ENCODE data around the gene HLA-DQB1.

The HLA-DQB1 gene

DNA sequence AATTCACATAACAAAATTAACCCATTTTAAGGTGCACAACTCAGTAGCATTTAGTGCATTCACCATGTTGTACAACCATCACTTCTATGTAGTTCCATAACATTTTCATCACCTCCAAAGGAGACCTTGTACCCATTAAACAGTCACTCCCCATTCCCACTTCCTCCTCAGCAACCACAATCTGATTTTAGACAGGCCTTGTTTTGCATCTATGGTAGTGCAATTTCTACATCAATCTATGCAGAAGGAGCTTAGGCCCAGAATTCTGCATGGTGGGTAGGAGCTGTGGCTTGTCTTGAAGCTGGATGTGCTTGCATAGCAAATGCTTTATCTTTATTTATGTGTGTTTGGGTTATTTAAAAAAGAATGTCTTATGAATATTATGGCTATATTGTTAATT is 42.8 kb downstream of the HLA-DQB1 start:
- no peak for DNase-seq

DNA sequence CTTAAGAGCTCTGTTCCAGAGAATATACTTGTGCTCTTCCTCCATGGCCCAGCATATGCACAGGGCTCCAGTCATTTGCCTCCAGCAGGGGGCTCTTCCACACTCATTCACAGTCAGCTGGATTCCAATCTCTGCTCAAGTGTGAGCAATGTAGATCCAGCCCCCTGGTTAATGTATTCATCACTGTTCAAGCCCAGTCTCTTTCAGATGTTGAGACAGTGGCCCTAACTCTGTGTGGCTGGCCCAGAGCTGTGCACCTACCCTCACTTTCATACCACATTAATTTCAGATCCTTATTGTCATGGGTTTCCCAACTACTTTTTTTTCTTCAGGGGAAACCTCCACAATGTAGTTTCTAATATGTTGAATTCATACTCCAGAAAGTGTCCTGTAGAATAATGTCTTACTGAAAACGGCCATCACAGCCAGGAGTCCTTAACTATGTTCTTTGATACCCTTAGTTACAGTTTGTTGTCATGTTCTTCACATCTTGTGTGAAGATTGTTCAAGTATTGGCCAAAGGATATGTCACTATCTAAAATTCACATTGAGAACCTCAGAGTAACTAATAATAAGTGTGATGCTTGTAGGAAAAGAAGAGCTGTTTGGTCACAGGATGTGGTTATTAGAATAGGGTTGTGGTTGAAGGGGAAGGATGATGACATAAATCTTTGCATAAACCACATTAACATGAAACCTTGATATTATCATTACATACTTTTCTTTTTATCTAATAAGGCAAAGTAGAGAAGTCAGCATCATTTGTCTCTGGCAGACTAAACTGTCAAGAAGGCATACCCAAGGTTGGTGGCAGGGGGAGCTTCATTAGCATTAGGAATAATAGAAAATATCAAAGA is 43.7 kb downstream of the HLA-DQB1 start:
- DNase-seq, result no peak

DNA sequence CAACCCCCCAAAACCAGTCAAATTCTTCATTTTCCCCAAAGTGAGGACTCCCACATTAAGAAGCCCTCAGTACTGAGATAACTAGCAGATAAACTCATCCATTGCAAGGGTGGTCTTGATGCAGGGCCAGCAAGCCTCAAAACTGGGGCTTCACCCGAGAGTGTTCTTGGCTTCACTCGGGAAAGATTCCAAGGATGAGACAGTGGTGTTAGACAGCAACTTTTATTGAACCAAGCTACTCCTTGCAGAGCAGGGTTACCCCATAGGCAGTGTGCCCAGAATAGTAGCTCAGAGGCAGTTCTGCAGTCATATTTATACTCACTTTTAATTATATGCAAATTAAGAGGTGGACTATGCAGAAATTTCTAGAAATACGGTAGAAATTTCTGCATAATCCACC is 45.1 kb downstream of the HLA-DQB1 start:
- no peak for DNase-seq

DNA sequence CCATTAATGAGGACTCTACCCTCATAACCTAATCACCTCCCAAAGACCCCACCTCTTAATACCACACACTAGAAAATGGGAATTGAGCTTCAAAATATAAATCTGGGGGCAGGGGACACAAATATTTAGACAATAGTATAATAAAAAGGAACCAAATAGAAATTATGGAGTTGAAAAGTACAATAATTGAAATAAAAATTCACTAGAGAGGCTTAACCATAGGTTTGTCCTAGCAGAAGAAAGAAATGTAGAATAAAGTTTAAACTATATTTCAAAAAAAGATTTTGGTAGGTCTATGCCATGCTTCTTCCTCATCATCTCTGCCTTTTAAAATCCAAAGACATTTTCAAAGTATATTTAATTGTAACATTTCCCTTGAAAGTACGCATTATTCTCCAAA is 48.7 kb downstream of the HLA-DQB1 start:
- no peak for DNase-seq

- no peak for DNase-seq
These were observed 50.4 kb downstream of the HLA-DQB1 start for GRCh38 chr6:32615885-32616532.

DNA sequence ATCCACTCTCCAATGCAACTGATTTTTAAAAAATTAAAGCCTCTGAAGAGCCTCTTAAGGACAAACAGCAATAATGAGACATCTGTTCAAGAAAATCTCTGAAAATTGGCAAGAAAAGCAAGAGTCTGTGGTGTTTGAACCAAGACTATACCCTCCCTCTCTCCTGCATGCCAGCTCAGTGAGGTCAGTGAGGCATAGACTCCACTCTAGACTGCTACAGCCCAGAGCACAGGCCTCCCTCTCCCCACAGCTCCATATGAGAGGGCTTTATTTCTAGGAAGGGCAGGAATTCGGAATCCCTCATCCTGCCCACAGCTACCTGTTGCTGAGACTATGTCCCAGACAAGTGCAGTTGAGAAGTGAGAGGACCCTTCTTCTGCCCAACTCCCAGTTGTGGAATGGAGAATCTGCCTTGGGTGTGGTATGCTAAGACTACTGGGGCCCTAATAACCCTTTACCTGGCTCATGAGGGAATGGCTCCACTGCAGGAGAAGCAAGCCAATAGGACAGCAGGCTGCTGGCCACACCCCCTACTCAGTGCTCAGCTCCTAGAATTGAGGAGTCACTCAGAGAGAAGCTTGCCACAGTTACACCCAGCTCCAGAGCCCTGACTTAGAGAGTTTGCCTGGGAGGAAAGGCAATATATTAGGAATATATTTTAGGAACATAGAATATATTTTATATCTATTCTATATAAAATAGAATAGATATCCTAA is 51.9 kb downstream of the HLA-DQB1 start:
- DNase-seq, result no peak

- no peak for DNase-seq
These were observed 53.0 kb downstream of the HLA-DQB1 start for GRCh38 chr6:32613475-32613874.

DNA sequence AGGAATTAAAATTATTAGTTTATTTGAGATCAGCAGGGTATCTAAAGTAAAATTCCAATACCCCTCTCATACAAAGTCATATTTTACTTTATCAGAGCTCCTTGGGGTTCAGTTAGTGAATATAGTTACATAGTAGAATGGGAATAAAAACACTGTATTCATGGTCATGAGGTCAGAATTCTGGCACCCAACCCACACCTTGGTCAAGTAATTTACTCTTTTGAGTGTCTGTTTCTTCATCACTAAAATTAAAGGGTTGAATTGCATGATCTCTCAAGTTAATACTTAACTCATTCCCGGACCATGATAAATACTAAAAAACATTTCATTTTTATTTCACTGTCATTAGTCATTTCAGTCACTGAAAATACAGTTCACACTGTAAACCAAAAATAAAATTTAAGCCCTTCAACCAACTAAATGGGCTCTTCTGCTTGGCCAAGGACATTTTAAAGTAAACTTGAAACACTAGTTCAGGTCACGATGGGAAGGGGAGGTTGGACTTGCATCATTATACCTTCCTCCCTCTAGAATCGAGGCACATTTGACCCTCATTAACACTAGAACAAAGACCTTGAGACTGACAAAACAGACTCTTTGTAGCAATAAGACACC is 55.7 kb downstream of the HLA-DQB1 start:
- no peak for DNase-seq

DNA sequence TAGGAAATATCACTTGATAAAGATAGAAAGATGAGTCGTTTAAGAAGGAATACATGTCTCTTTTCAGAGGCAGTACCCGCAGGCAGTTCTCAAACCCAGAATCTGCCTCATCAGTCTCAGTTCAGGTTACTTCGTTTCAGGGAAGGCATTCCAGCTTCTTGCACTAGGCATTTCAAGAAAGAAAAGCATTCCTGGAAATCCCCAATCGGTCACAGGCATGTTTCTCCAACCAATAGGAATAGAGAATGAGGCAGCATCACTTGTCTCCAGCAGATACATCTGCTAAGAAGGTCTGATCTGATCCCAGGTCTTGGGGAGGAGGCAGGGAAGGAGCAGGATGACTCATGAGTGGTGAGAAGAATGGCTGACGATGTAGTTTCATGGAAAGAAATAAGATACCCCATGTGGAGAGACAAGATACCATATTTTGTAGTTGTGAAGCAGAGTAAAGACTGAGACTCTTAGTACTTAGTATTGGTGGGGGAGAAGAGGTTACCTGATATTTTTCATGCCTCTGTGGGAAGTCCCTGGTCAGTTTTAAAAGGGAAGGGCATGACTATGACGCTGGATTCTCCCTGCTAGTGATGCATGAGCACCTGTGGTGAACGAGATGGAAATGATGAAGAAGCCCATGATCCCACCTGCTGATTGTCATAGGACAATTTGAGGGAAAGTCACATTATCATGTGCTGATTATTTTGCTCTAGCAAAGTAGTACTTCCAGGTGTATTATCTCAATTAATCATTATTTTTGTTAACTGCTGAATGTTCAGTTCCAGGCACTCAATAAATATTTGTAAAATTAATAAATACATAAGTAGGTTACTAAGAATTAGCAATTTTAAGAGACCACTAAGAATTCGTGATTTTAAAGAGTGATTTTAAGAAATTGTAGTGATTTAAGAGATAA is 56.5 kb downstream of the HLA-DQB1 start:
- no peak for DNase-seq

All from NCI-H510A (cell line).